ENCODE results near the gene GNG2. TPM values are rescaled to one million over a fixed set of nuclear protein-coding genes. Genes with fewer than 3 reads are reported as not detected.

GNG2 gene
- total RNA-seq, 1 experiment from 2014 or later: 7.0 TPM

- H3K4me1 Mint-ChIP-seq: peaks cover 8 to 9% of the 10 kb centered on the region in 2 experiments
- Histone ChIP-seq H2BK20ac (ENCODE audit: low read depth, low read length, poor library complexity, severe bottlenecking) (no peak overlapping the region), H3K14ac (ENCODE audit: insufficient read depth, low read length) (no peak overlapping the region), H3K79me2 (ENCODE audit: insufficient read depth, low read length) (no peaks in the 10 kb centered on the region), H4K8ac (replicated peaks; ENCODE audit: insufficient read length, low read depth, low read length) (no peak overlapping the region), H3K23ac (ENCODE audit: insufficient read length, low read depth, low read length) (no peak overlapping the region), H3K79me1 (ENCODE audit: insufficient read depth, low read depth, low read length, poor library complexity, severe bottlenecking) (no peaks in the 10 kb centered on the region), H3K9me3 (ENCODE audit: control insufficient read depth, low read depth, low read length) (no peaks in the 10 kb centered on the region), H2BK15ac (ENCODE audit: low read depth, low read length) (no peak overlapping the region), H3K23me2 (ENCODE audit: insufficient read length, low read depth, low read length, poor library complexity, severe bottlenecking) (no peaks in the 10 kb centered on the region), H2BK12ac (ENCODE audit: insufficient read length, low read depth, low read length) (no peak overlapping the region), H3K27ac (ENCODE audit: insufficient read length, low read depth, low read length) (no peak overlapping the region), H4K5ac (ENCODE audit: insufficient read length, low read depth, low read length) (no peak overlapping the region), H4K91ac (ENCODE audit: insufficient read length, low read depth, low read length) (no peak overlapping the region), H3K27me3 (ENCODE audit: insufficient read depth, low read length) (no peaks in the 10 kb centered on the region), H2BK120ac (ENCODE audit: low read depth, low read length, poor library complexity, severe bottlenecking) (no peak overlapping the region), H3K9ac (ENCODE audit: extremely low read depth, insufficient read length, low read length) (peak overlapping the region; percentile 28), H3K18ac (ENCODE audit: insufficient read length, low read depth, low read length) (no peak overlapping the region), H4K20me1 (ENCODE audit: control insufficient read depth, insufficient read depth, insufficient read length) (no peaks in the 10 kb centered on the region), H3K4ac (ENCODE audit: low read depth, low read length) (no peak overlapping the region), H3T11ph (ENCODE audit: low read length) (no peak overlapping the region), H3K4me2 (ENCODE audit: insufficient read depth, insufficient read length, low read length) (no peak overlapping the region), H3K4me1 (ENCODE audit: insufficient read depth, low read length) (no peaks in the 10 kb centered on the region; the same call in 1 of the 2 replicates), H2BK5ac (ENCODE audit: insufficient read length, low read length) (no peak overlapping the region), H2AK5ac (ENCODE audit: insufficient read length, low read length) (no peak overlapping the region), H3K56ac (ENCODE audit: insufficient read length, low read depth, low read length) (no peak overlapping the region), H2AFZ (ENCODE audit: low read length) (no peak overlapping the region)
- H3K9me3 Mint-ChIP-seq: peaks cover 0 to 2% of the 10 kb centered on the region in 2 experiments; a peak in 2 of 5 replicates
- no peaks in the 10 kb centered on the region; the same call in 1 of the 2 replicates for H3K27me3 Mint-ChIP-seq (ENCODE audit: low read depth)
- TF ChIP-seq, protein P1, sequence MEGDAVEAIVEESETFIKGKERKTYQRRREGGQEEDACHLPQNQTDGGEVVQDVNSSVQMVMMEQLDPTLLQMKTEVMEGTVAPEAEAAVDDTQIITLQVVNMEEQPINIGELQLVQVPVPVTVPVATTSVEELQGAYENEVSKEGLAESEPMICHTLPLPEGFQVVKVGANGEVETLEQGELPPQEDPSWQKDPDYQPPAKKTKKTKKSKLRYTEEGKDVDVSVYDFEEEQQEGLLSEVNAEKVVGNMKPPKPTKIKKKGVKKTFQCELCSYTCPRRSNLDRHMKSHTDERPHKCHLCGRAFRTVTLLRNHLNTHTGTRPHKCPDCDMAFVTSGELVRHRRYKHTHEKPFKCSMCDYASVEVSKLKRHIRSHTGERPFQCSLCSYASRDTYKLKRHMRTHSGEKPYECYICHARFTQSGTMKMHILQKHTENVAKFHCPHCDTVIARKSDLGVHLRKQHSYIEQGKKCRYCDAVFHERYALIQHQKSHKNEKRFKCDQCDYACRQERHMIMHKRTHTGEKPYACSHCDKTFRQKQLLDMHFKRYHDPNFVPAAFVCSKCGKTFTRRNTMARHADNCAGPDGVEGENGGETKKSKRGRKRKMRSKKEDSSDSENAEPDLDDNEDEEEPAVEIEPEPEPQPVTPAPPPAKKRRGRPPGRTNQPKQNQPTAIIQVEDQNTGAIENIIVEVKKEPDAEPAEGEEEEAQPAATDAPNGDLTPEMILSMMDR (conservative IDR thresholded peaks at IDR 0.05): no peak
- no peak overlapping the region for H3K27ac Mint-ChIP-seq
- no peaks in the 10 kb centered on the region for H3K36me3 Mint-ChIP-seq (ENCODE audit: insufficient read depth in 1 of 3, low read depth in 3 of 3)
- no peak overlapping the region for H3K4me3 Mint-ChIP-seq
- no peak for DNase-seq
These were observed 38.6 kb upstream of the GNG2 start for GRCh38 chr14:51821822-51822221.
